ENCODE results near the gene CCDC85C.

Gene CCDC85C

GRCh38 chr14:99531251-99532096 lies 72.5 kb downstream of the CCDC85C start:
- no peak overlapping the region for H3K9ac ChIP-seq
- H3K36me3 ChIP-seq (ENCODE audit: insufficient read depth): no peaks in the 10 kb centered on the region
- H4K20me1 ChIP-seq (ENCODE audit: insufficient read depth): no peaks in the 10 kb centered on the region
- no peaks in the 10 kb centered on the region for H3K4me1 ChIP-seq (ENCODE audit: low read depth, poor library complexity, severe bottlenecking)
- H3K4me2 ChIP-seq: no peak overlapping the region
- no peak for TF ChIP-seq CTCF (conservative IDR thresholded peaks at IDR 0.05; ENCODE audit: low read depth, low read length)
- H2AFZ ChIP-seq (ENCODE audit: low read depth): no peak overlapping the region
- no peak overlapping the region for H3K27ac ChIP-seq
- no peak overlapping the region for H3K4me3 ChIP-seq (IDR thresholded peaks at IDR 0.05; ENCODE audit: insufficient read depth, low read depth, low read length)
- H3K27me3 ChIP-seq (ENCODE audit: insufficient read depth, low read depth): no peaks in the 10 kb centered on the region
- no peaks in the 10 kb centered on the region for H3K79me2 ChIP-seq (ENCODE audit: insufficient read depth, low read depth)

- no peaks in the 10 kb centered on the region for H3K27me3 ChIP-seq (ENCODE audit: insufficient read depth, low read depth)
- TF ChIP-seq CTCF (conservative IDR thresholded peaks at IDR 0.05; ENCODE audit: low read depth, low read length): no peak
- H3K4me1 ChIP-seq (ENCODE audit: low read depth, poor library complexity, severe bottlenecking): no peaks in the 10 kb centered on the region
- no peaks in the 10 kb centered on the region for H3K79me2 ChIP-seq (ENCODE audit: insufficient read depth, low read depth)
- no peak overlapping the region for H2AFZ ChIP-seq (ENCODE audit: low read depth)
- no peaks in the 10 kb centered on the region for H3K36me3 ChIP-seq (ENCODE audit: insufficient read depth)
- no peak overlapping the region for H3K4me3 ChIP-seq (IDR thresholded peaks at IDR 0.05; ENCODE audit: insufficient read depth, low read depth, low read length)
- H3K9ac ChIP-seq: no peak overlapping the region
- H4K20me1 ChIP-seq (ENCODE audit: insufficient read depth): no peaks in the 10 kb centered on the region
- H3K27ac ChIP-seq: no peak overlapping the region
- H3K4me2 ChIP-seq: no peak overlapping the region
Observed at GRCh38 chr14:99530407-99531155, 73.4 kb downstream of the CCDC85C start.

- H3K4me1 ChIP-seq (ENCODE audit: low read depth, poor library complexity, severe bottlenecking): no peaks in the 10 kb centered on the region
- H3K27ac ChIP-seq: no peak overlapping the region
- H2AFZ ChIP-seq (ENCODE audit: low read depth): no peak overlapping the region
- H3K4me2 ChIP-seq: no peak overlapping the region
- no peak overlapping the region for H3K4me3 ChIP-seq (IDR thresholded peaks at IDR 0.05; ENCODE audit: insufficient read depth, low read depth, low read length)
- no peaks in the 10 kb centered on the region for H4K20me1 ChIP-seq (ENCODE audit: insufficient read depth)
- no peaks in the 10 kb centered on the region for H3K79me2 ChIP-seq (ENCODE audit: insufficient read depth, low read depth)
- H3K27me3 ChIP-seq (ENCODE audit: insufficient read depth, low read depth): no peaks in the 10 kb centered on the region
- no peak overlapping the region for H3K9ac ChIP-seq
- TF ChIP-seq CTCF (conservative IDR thresholded peaks at IDR 0.05; ENCODE audit: low read depth, low read length): no peak
- H3K36me3 ChIP-seq (ENCODE audit: insufficient read depth): no peaks in the 10 kb centered on the region
Observed at GRCh38 chr14:99529899-99530298, 74.1 kb downstream of the CCDC85C start.

GRCh38 chr14:99527427-99528076 lies 76.5 kb downstream of the CCDC85C start:
- Histone ChIP-seq H4K20me1 (ENCODE audit: insufficient read depth) (no peaks in the 10 kb centered on the region), H3K4me3 (IDR thresholded peaks at IDR 0.05; ENCODE audit: insufficient read depth, low read depth, low read length) (no peak overlapping the region), H3K36me3 (ENCODE audit: insufficient read depth) (no peaks in the 10 kb centered on the region), H3K79me2 (ENCODE audit: insufficient read depth, low read depth) (no peaks in the 10 kb centered on the region), H3K9ac (no peak overlapping the region), H3K4me1 (ENCODE audit: low read depth, poor library complexity, severe bottlenecking) (no peaks in the 10 kb centered on the region), H3K27me3 (ENCODE audit: insufficient read depth, low read depth) (no peaks in the 10 kb centered on the region), H3K27ac (no peak overlapping the region), H2AFZ (ENCODE audit: low read depth) (no peak overlapping the region), H3K4me2 (no peak overlapping the region)
- TF ChIP-seq CTCF (conservative IDR thresholded peaks at IDR 0.05; ENCODE audit: low read depth, low read length): no peak

All from KMS-11 (cell line).